ENCODE data around the gene TRAPPC3.

TRAPPC3 gene

DNA sequence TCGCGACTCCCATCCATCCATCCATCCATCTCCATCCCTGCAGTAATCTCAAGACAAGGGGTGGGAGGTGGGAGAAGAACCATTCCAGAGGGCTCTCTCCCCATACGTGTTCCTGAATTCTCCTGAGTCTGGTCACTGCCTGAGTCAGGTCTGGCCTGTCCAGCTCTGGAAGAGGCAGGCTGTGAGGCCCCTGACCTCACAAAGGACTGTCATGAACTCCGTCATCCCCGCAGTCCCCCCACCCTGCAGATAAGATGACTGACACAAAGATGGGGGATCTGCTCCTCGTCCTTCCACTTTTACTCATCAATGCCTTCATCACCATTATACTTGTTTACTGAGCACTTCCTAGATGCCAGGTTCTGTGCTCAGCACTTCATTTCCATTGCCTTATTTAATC is 5.0 kb upstream of the TRAPPC3 start:
- in situ Hi-C loops (cut with MboI; ENCODE audit: low sequenced_read_pairs), result no loop called here

DNA sequence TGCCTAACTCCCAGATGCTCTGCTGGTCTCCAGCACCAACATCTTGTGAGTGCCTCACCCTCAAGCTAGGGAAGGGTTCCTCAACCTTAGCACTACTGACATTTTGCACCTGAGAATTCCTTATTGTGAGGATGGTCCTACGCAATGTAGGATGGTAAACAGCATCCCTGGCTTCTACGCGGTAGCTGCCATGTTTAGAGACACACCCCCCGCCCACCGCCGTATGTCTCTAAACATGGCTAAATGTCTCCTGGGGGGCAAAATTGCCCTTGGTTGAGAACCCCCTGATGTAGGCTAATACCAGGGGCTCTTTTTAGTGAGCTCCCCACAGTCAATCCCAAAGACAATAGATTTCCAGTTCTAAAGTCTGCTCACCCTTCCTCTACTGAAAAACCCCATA is 4.2 kb upstream of the TRAPPC3 start:
- in situ Hi-C loops (cut with MboI; ENCODE audit: low sequenced_read_pairs), result no loop called here

DNA sequence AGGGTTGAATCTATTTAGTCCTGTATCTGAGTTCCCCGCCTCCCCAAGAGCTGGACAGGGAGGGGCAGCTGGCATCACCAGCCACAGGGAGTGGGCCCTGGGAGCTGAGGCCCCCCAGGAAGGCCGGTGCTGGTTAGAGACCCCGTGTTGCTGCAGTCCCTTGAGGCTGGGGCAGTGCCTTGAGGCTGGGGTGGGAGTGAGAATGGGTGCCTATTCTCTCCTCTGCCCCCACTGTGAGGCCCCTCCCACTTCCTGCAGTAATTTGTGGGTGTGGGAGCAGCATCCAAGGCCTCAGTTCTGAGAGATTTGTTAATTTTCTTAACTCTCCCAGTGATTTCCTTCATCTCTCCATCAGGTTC is 2.5 kb upstream of the TRAPPC3 start:
- in situ Hi-C loops (cut with MboI; ENCODE audit: low sequenced_read_pairs), result no loop called here

DNA sequence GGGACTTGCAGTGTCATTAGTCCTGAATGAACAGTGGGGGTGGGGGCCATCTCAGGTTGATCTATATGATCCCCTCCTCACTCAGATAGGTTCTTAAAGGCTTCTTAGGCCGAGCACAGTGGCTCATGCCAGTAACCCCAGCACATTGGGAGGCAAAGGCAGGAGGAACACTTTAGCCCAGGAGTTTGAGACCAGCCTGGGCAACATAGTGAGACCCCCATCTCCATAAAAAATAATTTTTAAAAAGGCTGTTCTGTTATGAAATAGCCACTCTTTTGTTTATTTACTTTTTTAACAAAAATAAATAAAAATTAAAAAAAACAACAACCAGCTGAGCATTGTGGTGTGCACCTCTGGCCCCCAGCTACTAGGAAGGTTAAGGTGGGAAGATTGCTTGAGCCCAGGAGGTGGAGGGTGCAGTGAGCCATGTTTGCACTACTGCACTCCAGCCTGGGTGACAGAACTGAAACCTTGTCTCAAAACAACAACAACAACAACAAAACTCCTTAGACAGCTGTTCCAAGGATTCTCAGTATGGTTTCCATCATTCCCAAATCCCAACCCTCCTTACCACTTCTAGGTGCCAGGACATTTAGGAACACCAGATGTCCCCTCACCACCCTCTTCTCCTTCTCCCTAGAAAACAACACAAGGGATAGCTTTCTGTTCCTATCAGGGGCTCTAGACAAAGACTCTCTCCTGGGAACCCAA is 2.0 kb upstream of the TRAPPC3 start:
- in situ Hi-C loops (cut with MboI; ENCODE audit: low sequenced_read_pairs), result no loop called here

DNA sequence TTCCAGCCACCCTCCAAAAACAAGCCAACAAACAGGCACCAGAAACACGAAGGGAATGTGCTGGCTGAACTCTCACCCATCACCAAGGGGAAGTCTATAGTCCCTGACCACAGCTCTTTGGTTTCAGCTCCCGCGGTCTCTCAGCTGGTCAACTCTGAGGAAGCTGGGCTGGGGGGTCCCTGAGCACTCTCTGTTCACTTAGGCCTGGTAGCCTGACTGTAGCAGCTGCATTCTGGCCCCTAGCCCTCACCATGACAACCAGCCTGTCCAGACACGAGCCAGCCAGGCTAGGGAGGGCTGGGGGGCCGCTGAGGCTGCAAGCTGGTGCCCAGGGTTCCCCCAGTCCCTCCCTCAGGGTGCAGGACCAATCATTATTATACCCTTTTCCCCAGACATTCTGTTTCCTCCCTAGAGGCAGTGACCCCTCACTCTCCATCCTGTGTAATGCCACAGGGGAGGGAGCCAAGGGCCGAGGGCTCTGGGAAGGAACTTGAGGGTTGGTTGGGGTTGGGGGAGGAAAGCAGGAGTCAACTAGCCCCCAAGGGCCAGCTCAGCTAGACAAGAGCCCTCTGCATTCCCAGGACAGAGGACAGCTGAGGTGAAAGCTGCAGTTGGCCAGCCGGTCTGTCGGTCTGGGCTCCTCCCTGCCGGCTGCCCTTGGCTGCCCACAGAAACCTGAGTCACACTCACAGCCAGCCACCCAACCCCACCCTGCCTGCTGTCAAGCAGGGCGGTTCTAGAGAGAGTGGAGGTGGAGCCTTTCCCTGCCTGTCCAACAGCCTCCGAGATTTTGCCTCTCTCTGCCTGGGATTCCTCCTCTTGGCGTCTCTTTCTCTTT is 1.2 kb upstream of the TRAPPC3 start:
- in situ Hi-C loops (cut with MboI; ENCODE audit: low sequenced_read_pairs), result no loop called here

DNA sequence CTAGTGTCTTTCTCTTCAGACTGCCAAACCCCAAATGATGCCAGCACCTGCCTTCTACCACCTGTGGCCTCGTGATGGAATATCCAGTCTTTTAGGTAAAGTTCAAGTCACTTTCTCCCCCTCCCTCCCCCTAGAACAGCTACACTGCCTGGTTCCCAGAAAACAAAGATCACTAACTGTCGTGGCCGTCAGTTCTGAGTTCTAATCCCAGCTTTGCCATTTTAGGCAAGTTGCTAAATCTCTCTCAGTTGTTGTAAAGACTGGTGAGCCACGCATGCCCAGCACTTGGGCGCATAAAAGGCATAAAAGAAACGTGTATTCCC is 648 bp upstream of the TRAPPC3 start:
- in situ Hi-C loops (cut with MboI; ENCODE audit: low sequenced_read_pairs), result no loop called here

DNA sequence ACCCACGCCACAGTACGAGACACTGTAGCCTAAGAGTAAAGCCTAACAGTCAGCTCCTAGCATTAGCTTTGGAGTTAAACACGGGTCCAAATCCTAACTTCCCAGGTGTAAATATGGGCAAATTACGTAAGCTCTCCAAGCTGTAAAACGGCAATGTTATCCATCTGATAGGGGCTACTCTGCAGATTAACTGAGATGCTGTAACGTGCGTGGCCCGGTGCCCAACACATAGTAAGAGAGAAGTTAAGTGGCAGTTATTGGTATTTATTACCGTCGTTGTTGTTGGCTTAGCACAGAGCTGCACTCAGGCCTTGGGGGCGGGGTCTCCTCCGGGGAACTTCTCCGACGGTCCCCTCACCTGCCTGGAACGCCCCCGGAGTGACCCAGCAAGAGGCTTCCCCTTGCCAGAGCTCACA is 457 bp downstream of the TRAPPC3 start:
- in situ Hi-C loops (cut with MboI; ENCODE audit: low sequenced_read_pairs), result no loop called here

DNA sequence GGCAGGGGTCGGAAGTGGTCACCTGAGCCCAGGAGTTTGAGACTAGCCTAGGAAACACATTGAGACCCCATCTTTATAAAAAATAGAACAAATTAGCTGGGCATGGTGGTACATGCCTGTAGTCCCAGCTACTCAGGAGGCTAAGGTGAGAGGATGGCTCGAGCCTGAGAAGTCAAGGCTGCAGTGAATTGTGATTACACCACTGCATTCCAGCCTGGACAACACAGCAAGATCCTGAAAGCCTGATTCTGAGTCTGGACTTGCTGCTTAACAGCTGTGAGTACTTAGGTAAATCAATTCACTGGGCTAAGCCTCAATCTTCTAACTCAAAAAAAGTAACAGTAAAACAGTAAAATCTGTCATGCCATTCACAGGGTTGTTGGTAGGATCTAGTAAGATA is 4.9 kb downstream of the TRAPPC3 start:
- in situ Hi-C loops (cut with MboI; ENCODE audit: low sequenced_read_pairs), result no loop called here

DNA sequence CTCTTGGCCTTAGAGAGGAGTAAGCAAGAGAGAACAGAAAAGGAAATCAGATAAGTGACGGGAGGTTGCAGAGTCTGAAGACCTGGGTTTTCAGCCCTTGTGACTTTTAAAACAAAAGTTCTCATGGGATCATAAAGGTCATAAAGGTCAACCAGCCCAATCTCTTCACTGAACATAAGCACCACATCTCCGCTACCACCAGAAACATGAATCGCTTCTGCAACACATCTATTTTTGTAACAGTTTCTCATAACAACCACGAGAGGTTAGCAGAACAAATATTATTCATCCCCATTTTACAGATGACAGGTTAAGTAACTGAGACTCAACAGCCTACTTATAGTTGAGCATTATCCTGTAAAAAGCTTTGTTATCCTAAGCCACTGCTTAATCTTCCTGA is 5.9 kb downstream of the TRAPPC3 start:
- in situ Hi-C loops (cut with MboI; ENCODE audit: low sequenced_read_pairs), result no loop called here

DNA sequence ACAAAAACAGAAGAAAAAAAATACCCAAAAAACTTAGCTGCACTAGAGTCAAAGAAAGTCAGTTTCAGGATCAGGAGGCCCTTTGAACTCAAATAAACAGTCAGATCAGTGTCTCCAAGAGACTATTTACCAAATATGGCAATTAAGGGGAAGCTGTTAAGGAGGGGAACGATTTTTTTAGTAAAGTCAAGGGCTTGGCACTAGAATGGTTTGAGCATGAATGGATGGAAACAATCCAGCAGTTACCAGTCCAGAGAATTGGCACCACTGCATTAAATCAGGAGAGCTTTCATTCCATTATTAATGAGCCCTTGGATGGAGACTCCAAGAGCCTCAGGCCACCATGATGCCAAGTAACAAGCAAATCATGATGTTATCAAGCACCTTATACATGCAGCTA is 7.2 kb downstream of the TRAPPC3 start:
- in situ Hi-C loops (cut with MboI; ENCODE audit: low sequenced_read_pairs), result no loop called here

DNA sequence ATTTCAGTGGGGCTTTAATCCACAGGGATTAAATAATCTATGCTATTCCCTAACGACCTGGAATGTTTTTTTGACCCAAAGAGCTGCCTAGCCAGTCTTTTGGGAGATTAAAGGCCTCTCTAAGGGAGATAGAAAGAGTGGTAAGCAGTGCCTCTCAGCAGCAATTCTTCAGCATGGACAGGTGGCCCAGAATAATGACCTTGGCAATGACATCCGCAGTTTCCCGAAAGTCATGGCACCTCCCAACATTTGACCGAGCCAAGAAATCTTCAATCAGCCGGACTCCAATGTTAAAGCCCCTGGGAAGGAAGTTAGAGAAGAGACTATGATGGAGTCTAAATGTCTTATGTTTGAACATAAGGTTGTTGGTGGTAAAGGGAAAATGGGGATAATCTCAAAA is 9.8 kb downstream of the TRAPPC3 start:
- in situ Hi-C loops (cut with MboI; ENCODE audit: low sequenced_read_pairs), result no loop called here

DNA sequence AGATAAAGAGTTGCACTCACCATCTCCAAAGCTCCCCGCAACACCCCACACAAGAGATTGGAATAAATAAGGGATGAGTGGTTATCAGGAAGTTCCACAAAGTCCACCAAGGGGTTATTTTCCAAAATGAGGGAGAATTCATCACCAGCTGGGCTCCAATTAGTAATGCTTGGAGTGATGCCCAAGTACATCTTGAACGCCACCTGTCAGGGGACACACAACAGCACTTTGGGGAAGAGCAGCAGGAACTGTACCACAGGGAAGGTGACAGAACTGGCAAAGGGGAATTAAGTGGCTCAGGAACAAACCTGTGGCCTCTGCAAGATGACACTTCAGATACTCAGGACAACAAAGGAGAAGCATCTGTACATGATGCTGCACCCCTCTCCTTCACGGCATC is 11.5 kb downstream of the TRAPPC3 start:
- in situ Hi-C loops (cut with MboI; ENCODE audit: low sequenced_read_pairs), result no loop called here

DNA sequence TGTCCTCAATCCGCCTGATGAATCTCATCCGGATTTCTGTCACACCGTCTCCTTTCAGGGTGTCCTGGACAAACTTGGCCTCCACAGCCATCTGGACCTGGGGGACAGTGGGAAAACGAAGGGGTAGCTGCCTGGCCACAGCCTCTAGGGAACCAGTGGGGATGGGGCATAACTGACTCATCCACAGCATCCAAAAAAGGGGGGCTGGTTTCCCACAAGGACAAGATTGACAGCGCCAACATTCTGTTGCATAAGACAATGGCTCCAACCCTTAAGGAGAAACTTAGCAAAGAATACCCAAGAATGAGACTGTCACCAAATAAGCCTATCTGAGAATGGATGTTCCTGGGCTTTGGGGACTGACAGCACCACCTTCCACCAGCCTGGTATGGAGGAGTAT is 12.1 kb downstream of the TRAPPC3 start:
- in situ Hi-C loops (cut with MboI; ENCODE audit: low sequenced_read_pairs), result no loop called here

DNA sequence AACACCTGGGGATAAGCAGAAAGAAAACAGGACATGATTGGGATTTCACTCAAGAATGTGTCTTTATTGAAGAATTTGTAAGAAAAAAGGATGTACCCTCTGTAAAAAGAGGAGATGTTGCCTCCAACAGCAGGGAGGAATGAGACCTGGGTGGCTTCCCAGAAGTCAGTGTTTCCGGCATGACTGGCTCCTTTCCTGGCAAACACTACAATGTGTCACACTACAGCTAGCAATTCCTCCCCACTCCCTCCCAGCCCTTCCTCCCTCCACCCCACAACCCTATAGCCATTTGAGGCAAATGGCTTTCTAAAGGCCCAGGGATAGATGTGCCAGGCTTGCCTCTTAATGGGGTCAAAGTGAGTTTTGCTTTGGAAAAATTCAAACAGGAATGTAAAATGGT is 12.8 kb downstream of the TRAPPC3 start:
- in situ Hi-C loops (cut with MboI; ENCODE audit: low sequenced_read_pairs), result no loop called here

DNA sequence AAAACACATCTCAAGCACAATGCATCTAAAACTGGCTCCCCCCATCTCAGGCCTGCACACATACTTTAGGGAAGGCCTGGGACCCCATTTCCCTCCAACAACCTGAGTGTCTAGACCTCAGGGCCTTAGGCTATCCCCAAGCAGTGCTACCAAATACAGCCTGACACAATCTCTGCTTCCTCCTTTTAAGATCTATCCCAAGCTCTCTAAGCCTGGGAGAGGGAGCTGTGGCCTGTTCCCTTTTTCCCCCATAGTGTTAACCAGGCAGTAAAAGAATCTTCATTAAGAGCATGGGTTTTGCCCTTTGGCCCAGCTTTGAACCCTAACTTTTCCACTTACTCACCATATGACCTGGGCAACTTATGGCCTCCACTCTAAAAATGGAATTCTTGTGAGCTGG is 13.5 kb downstream of the TRAPPC3 start:
- in situ Hi-C loops (cut with MboI; ENCODE audit: low sequenced_read_pairs), result no loop called here

DNA sequence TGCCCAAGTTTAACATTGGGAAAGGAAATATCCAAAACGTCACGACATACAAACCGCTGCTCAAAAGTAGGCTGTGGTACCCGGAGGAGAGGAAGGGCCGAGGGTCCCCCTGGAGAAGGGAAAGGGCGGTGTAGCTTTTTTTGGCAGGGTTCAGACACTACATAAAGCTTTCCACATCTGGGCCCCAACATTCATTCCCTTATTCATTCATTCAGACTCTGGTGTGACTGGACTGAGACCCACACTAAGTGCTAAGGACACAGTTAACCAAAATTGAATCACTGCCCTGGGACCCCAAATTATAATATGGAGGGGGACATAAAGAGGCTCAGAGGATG is 14.0 kb downstream of the TRAPPC3 start:
- in situ Hi-C loops (cut with MboI; ENCODE audit: low sequenced_read_pairs), result no loop called here

DNA sequence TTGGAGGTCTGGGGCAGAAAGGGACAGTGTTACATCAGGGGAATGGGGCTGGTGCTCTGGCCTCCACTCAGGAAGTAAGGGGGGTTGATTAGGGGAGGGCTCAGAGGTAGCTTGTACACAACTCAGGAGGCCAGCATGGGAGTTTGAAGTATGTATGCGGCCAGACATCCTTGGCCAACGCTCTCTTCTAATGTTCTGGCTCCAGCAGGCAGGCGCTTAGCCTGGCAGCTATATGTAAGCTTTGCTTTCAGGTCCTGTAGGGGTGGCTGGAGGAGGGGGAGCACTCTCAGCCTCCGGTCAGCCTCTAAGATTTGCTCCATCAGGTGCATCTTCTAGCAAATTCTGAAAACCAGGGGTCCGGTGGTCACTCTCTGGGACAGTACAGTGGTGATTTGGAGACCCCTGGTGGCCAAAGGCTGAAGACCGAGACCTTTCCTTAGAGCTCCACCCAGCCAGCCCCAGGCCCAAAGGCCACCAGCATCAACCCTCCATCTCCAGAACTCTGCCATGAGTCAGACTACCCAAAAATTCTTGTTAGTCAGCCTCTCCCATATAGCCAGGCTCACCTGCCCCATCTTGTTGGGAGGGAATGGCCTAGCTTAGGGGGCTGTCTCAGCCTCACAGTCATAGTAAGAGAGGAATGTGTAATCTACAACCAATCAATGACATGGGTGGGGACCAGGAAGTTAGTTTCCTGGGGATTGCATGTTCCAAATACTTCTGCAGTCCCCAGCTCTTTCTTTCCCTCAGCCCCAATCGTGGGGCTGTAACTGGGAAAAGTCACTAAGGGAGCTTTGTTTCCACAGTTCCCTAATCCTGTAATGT is 14.6 kb downstream of the TRAPPC3 start:
- in situ Hi-C loops (cut with MboI; ENCODE audit: low sequenced_read_pairs), result no loop called here

DNA sequence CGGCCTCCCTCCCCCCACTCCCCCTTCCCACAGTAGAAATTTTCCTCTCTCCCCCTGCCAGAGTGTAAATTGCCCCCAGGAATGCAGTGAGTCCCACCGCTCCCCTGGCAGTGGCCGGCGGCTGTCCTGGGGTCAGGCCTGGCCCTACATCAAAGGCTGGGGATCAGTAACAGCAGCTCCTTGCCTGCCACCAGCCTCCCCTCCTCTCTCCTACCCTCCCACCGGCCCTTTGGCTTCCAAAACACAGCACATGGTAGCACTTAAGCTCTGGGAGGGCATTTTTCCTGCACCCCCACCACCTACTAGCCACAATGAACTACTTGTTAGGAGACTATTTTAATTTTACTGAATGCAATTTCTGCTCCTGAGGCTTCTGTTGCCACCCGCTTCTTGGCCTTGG is 15.3 kb downstream of the TRAPPC3 start:
- in situ Hi-C loops (cut with MboI; ENCODE audit: low sequenced_read_pairs), result no loop called here

DNA sequence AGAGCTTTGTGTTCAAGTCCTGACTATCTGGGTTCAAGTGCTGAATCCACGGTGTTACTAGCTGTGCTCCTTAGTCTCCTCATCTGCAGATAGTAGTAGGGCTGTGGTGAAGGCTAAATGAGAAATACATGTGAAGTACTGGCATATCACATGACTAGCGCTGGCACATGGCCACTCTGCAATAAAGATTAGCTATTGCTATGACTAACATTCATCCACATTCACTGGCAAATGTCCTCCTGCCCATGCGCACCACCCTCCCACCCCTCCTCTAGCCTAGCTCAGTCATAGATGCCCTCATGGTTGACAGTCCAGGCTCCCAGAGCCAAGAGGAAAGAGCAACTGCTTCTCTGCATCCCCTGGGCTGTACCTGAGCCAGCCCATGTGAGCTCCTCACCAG is 15.8 kb downstream of the TRAPPC3 start:
- in situ Hi-C loops (cut with MboI; ENCODE audit: low sequenced_read_pairs), result no loop called here

DNA sequence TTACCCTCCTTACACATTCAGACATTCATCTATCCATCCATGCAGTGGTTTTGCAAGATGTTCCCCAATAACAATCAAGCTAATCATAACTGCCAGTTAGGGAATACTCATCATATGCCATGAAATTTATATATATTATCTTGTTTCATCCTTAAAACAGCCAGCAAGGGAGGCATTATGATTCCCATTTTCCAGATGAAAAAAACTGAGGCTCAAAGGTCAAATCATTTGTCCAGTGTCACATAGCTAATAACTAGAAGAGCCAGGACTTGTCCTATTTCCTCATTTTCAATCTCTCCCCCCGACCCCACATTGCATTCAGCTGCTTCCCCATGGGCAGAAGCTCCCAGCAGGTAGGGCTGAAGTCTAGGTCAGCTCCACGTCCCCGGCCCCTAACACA is 17.3 kb downstream of the TRAPPC3 start:
- in situ Hi-C loops (cut with MboI; ENCODE audit: low sequenced_read_pairs), result no loop called here

DNA sequence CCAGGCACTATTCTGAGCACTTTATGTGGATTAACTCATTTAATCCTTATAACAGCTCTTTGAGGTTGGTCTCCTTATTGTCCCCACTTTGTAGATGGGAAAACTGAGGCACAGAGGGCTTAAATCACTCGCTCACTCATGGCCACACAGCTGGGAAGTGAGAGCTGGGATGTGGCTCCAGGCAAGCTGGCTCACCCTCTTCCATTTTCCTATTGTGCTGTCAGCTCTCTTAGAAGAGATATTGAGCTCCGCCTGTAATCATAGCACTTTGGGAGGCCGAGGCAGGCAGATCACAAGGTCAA is 20.4 kb downstream of the TRAPPC3 start:
- in situ Hi-C loops (cut with MboI; ENCODE audit: low sequenced_read_pairs), result no loop called here
